MCF 10A (cell line): ENCODE measurements around the gene RSKR. TPM values are rescaled to one million over a fixed set of nuclear protein-coding genes. Genes with fewer than 3 reads are reported as not detected.
"Not testable (repeated sequence)": the region's sequence is repeated elsewhere in the genome, so short reads cannot be mapped to it uniquely, and the experiment has no call there.

Experiments used
- BruUV-seq: library from RNA; stranded (reverse); fragments of 400-500 nt; replicated peaks from 2 replicates; lab custom pipeline; 2021; lab: Mats Ljungman, UMichigan
- CTCF ChIA-PET: fragments of 300-600 bp; sonication (Branson Sonifier 250); formaldehyde crosslinking; extraction: SDS; loops from one replicate; lab custom pipeline; 2021; ENCODE audit warnings: antibody characterized with exemption, inconsistent platforms; lab: Yijun Ruan, JAX
- POLR2A ChIA-PET: fragments of 300-600, 350-650 bp; sonication (Branson Sonifier 250); formaldehyde crosslinking; extraction: SDS; loops from one replicate; lab custom pipeline; 2020; ENCODE audit warnings: antibody characterized with exemption, inconsistent platforms; lab: Yijun Ruan, JAX
- DNase-seq: peaks from one replicate; pipeline ENCODE4 v3.0.0-alpha.2; 2018; ENCODE audit not compliant: unreplicated experiment
- H3K27ac Mint-ChIP-seq: one replicate; pipeline ENCODE4 v1.8.0; 2022; ENCODE audit warnings: mild to moderate bottlenecking, low read depth, mixed read lengths; ENCODE audit not compliant: unreplicated experiment
- H3K27me3 Mint-ChIP-seq: one replicate; pipeline ENCODE4 v1.8.0; 2022; ENCODE audit warnings: mixed read lengths; ENCODE audit not compliant: insufficient read depth, unreplicated experiment
- H3K36me3 Mint-ChIP-seq: one replicate; pipeline ENCODE4 v1.8.0; 2022; ENCODE audit warnings: mild to moderate bottlenecking, moderate library complexity, mixed read lengths; ENCODE audit not compliant: insufficient read depth, unreplicated experiment
- H3K4me1 Mint-ChIP-seq: one replicate; pipeline ENCODE4 v1.8.0; 2022; ENCODE audit warnings: mixed read lengths; ENCODE audit not compliant: insufficient read depth, unreplicated experiment
- H3K4me3 Mint-ChIP-seq: one replicate; pipeline ENCODE4 v1.8.0; 2022; ENCODE audit warnings: mild to moderate bottlenecking, moderate library complexity, mixed read lengths; ENCODE audit not compliant: unreplicated experiment
- H3K9me3 Mint-ChIP-seq: one replicate; pipeline ENCODE4 v1.8.0; 2022; ENCODE audit warnings: mixed read lengths; ENCODE audit not compliant: unreplicated experiment
- intact Hi-C: fragments of 100-400 bp; cut with micrococcal nuclease; formaldehyde crosslinking; loops from 2 replicates; pipeline ENCODE4 v1.14.1; 2022
- total RNA-seq: library from RNA; stranded (reverse); gene quantifications from 2 replicates; pipeline ENCODE4 v1.2.3, GENCODE V29; 2022
- TF ChIP-seq, protein P1 (sequence below): fragments of 200-600 bp; IDR thresholded peaks from one replicate; pipeline ENCODE4 v1.8.0; 2022; ENCODE audit warnings: antibody characterized with exemption, mild to moderate bottlenecking; ENCODE audit not compliant: unreplicated experiment

Gene RSKR
- total RNA-seq, 1 experiment from 2014 or later, result 19.9 TPM

DNA sequence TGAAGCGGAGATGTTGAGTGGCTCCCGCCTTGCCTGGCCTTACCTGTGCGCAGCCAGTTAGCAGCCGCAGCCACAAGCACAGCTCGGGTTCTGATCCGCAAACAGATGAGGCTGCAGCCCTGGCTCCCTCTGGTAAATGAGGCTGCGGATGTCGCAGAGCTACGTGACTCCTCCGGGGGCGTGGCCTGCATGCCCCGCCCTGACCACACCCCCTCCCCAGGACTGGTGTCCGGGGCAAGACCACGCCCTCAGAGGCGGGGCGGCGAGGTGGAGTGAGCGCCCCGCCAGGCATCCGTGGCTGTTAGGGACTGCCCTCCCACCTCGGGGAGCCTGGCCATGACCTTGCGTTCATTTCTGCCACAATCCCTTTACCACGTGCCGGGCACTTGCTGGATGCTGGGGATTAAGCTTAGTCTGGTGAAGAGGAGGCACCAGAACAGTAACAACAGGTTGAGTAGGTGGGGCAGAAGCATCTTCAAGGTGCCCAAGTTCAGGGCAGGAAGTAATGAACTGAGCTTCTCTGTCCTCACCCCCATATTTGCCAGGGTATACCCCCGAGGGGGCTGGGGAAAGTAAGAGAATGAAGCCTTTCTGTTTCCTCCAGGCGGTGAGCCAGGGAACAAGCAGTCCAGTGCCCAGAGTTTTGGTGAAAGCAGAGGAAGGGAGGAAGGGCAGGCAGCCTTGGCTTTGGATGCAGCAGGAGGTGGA is 37.1 kb downstream of the RSKR start, which contains the start of gene ALDOC:
TSS of gene ALDOC (minus strand) at position 138 of the 708 bp plus-strand sequence. CDS start 1,363 bp downstream, outside the sequence.
- peak within 1 kb of the TSS; percentile 54 for H3K27ac Mint-ChIP-seq
- CTCF ChIA-PET, result interaction anchor here (0.6 to 0.9 kb wide), 3 partner anchors 16 to 344 kb away, joined by 3 to 4 read pairs (median 4); no protein-coding TSS in a partner anchor
- no peaks in the 10 kb centered on the region for H3K27me3 Mint-ChIP-seq
- BruUV-seq, result no TSS peak
- intact Hi-C loops, result no loop called here
- POLR2A ChIA-PET, result interaction anchor here (0.6 to 4.1 kb wide), 12 partner anchors 9 to 241 kb away, joined by 3 to 32 read pairs (median 4); partner anchors contain the start of genes BLTP2, IFT20, SDF2 and SPAG5
- H3K9me3 Mint-ChIP-seq, result no peaks in the 10 kb centered on the region
- TF ChIP-seq, protein P1, sequence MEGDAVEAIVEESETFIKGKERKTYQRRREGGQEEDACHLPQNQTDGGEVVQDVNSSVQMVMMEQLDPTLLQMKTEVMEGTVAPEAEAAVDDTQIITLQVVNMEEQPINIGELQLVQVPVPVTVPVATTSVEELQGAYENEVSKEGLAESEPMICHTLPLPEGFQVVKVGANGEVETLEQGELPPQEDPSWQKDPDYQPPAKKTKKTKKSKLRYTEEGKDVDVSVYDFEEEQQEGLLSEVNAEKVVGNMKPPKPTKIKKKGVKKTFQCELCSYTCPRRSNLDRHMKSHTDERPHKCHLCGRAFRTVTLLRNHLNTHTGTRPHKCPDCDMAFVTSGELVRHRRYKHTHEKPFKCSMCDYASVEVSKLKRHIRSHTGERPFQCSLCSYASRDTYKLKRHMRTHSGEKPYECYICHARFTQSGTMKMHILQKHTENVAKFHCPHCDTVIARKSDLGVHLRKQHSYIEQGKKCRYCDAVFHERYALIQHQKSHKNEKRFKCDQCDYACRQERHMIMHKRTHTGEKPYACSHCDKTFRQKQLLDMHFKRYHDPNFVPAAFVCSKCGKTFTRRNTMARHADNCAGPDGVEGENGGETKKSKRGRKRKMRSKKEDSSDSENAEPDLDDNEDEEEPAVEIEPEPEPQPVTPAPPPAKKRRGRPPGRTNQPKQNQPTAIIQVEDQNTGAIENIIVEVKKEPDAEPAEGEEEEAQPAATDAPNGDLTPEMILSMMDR, result no peak
- H3K4me1 Mint-ChIP-seq, result peaks cover 17% of the 10 kb centered on the region
- H3K36me3 Mint-ChIP-seq, result peaks cover 19% of the 10 kb centered on the region
- H3K4me3 Mint-ChIP-seq, result peak within 1 kb of the TSS; percentile 64
- DNase-seq, result peak; percentile 94

DNA sequence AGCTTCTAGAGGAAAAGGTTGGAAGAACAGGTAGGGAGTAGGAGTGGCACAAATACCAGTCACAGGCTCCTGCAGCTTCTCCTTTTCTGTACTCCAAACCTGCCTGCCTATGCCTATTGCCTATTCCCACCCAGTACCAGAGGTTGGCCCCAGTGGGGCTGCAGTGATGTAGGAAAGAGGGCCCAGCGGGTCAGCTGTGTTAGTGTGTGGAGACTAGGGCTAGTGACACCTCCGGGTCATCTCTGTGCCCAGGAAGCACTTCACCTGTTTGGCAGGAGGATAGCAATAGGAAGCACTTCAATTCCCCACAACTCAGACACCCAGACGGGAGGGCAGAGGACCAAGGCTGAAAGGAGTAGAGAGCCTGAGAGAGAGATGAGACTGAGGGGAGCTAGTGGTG is 38.0 kb downstream of the RSKR start:
- H3K9me3 Mint-ChIP-seq, H3K27me3 Mint-ChIP-seq, DNase-seq, intact Hi-C loops, CTCF ChIA-PET, BruUV-seq, H3K27ac Mint-ChIP-seq: not testable (repeated sequence)
- peaks cover 17% of the 10 kb centered on the region for H3K4me1 Mint-ChIP-seq
- H3K36me3 Mint-ChIP-seq, result peaks cover 19% of the 10 kb centered on the region
- POLR2A ChIA-PET, result interaction anchor here (0.8 to 4.1 kb wide), 5 partner anchors 22 to 240 kb away, joined by 3 to 32 read pairs (median 4); partner anchors contain the start of genes IFT20, SPAG5 and TNFAIP1
- H3K4me3 Mint-ChIP-seq, result peak overlapping the region; percentile 64

DNA sequence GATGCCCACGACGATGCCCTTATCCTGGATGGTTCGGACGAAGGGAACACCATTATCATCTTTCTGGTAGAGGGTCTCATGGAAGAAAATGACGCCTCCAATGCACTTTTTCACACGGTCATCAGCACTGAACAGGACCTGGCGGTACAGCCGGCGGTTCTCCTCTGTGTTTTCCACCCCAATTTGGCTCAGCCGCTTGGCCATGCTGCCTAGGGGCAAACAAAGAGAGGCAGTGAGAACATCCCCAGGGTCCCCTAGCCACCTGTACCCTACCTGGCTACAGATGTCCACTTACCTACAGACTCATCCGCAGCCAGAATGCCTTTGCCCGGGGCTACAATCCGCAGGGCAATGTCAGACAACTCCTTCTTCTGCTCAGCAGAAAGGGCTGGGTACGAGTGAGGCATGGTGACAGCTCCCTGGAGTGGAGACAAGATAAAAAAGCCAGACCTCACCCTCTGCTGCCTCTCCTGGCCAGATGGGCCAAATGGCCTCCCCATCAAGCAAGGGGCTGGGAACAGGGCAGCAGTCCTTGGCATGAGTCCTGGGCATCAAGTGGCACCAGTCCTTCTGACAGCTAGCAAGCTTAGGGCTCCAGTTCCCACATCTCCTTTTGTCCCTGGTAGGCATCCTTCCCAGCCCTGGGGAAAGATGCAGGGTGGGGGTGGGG is 38.7 kb downstream of the RSKR start:
- Mint-ChIP-seq H3K27me3 (no peaks in the 10 kb centered on the region), H3K36me3 (peaks cover 19% of the 10 kb centered on the region), H3K27ac (no peak overlapping the region), H3K4me3 (no peak overlapping the region), H3K9me3 (no peaks in the 10 kb centered on the region), H3K4me1 (peaks cover 21% of the 10 kb centered on the region)
- BruUV-seq, result no TSS peak
- intact Hi-C loops, result no loop called here
- TF ChIP-seq, protein P1, result peak; percentile 14
- CTCF ChIA-PET, result interaction anchor here (0.6 kb wide), 1 partner anchor 543 kb away, joined by 3 read pairs; no protein-coding TSS in a partner anchor
- DNase-seq, result no peak
- POLR2A ChIA-PET, result interaction anchor here (1.8 to 4.1 kb wide), 2 partner anchors 23 to 240 kb away, joined by 5 to 32 read pairs; partner anchors contain the start of genes IFT20, SPAG5 and TNFAIP1

GRCh38 chr17:28574526-28574925 is 39.5 kb downstream of the RSKR start:
- Mint-ChIP-seq H3K9me3 (no peaks in the 10 kb centered on the region), H3K27ac (no peak overlapping the region), H3K4me3 (no peak overlapping the region), H3K27me3 (no peaks in the 10 kb centered on the region), H3K4me1 (peaks cover 28% of the 10 kb centered on the region), H3K36me3 (peaks cover 13% of the 10 kb centered on the region)
- no peak for DNase-seq
- ChIA-PET POLR2A (no interaction called here), CTCF (interaction anchor here (0.5 kb wide), 1 partner anchor 173 kb away, joined by 3 read pairs; no protein-coding TSS in a partner anchor)
- TF ChIP-seq, protein P1, result no peak
- BruUV-seq, result no TSS peak
- intact Hi-C loops, result no loop called here
